ENCODE data around the gene ESPN. TPM values are rescaled to one million over a fixed set of nuclear protein-coding genes. Genes with fewer than 3 reads are reported as not detected.

The ESPN gene
- total RNA-seq, 2 donors from 2014 or later, result 4.1 to 10.5 TPM

DNA sequence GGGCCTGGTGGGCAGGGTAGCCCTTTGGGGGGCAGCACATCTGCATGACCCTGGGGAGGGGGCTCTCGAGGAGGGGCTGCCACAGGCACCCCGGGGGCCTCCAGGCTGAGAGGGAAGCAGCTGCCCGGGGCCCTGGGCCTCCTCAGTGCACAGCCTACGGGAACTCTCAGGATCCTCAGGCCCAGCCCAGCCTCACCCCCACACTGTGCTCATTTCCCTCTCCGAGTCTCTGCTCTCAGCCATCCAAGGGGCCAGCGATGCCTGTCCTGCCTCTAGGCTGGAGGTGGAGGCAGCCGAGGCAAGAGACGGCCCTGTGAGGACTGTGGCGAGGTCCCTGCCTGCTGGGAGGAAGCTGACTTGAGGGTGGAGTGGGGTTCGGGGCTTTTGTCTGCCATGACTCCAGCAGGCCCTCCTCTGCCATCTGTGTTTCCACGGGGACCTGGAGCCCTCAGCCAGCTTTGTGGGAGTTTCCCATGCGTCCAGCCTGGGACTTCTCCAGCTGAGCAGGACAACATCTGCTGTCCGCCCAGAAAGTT is 74.1 kb downstream of the ESPN start:
- no peak overlapping the region for H3K4me3 ChIP-seq (ENCODE audit: low read length)
- peaks cover 29% of the 10 kb centered on the region for H3K27me3 ChIP-seq (ENCODE audit: control insufficient read depth, insufficient read depth, low read length, poor library complexity, severe bottlenecking)
- no peak overlapping the region for H3K9ac ChIP-seq (ENCODE audit: extremely low read depth, low read length, poor library complexity, severe bottlenecking)
- no peaks in the 10 kb centered on the region for H3K36me3 ChIP-seq (ENCODE audit: control insufficient read depth, insufficient read depth, low read length)
- DNase-seq, result peak; percentile 53
- TF ChIP-seq, protein P1, sequence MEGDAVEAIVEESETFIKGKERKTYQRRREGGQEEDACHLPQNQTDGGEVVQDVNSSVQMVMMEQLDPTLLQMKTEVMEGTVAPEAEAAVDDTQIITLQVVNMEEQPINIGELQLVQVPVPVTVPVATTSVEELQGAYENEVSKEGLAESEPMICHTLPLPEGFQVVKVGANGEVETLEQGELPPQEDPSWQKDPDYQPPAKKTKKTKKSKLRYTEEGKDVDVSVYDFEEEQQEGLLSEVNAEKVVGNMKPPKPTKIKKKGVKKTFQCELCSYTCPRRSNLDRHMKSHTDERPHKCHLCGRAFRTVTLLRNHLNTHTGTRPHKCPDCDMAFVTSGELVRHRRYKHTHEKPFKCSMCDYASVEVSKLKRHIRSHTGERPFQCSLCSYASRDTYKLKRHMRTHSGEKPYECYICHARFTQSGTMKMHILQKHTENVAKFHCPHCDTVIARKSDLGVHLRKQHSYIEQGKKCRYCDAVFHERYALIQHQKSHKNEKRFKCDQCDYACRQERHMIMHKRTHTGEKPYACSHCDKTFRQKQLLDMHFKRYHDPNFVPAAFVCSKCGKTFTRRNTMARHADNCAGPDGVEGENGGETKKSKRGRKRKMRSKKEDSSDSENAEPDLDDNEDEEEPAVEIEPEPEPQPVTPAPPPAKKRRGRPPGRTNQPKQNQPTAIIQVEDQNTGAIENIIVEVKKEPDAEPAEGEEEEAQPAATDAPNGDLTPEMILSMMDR (conservative IDR thresholded peaks at IDR 0.05), result no peak
- 85 to 88% methylated on average over 10 to 13 of the region's 13 CpGs for WGBS, 2 experiments (ENCODE audit: insufficient coverage in 1 of 2, insufficient read length in 1 of 2)
- H3K4me1 ChIP-seq (ENCODE audit: control insufficient read depth, insufficient read depth, low read length), result peaks cover 2% of the 10 kb centered on the region
- H3K27ac Mint-ChIP-seq, result no peak overlapping the region
- no peaks in the 10 kb centered on the region for H3K9me3 Mint-ChIP-seq
- H3K27ac ChIP-seq (ENCODE audit: low read depth, low read length), result no peak overlapping the region
- peaks cover 45% of the 10 kb centered on the region for H3K27me3 Mint-ChIP-seq (ENCODE audit: insufficient read depth)
- H3K9me3 ChIP-seq (ENCODE audit: control insufficient read depth, low read length), result no peaks in the 10 kb centered on the region
- H3K4me1 Mint-ChIP-seq, result no peaks in the 10 kb centered on the region
- H3K36me3 Mint-ChIP-seq (ENCODE audit: low read depth), result no peaks in the 10 kb centered on the region
- H3K4me3 Mint-ChIP-seq, result no peak overlapping the region

DNA sequence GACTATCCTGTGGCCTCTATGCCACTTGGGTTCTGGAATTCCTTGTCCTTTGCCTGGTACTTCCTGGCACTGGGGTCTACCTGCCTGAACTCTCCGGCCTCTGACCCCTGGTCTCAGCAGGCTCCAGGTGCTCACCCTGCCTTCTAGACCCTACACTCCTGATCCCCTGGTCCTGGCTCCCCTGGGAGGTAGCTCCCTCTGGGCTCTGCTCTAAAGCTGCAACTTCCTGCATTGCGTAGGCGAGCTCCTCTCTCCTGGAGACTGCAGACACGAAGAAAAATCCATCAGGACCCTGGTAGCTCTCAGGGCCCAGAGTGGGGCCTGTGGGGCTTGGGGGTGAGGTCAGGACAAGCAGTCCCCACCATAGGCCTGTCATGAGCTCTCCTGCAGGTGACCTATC is 74.7 kb downstream of the ESPN start:
- Mint-ChIP-seq H3K27me3 (ENCODE audit: insufficient read depth) (peaks cover 44% of the 10 kb centered on the region), H3K36me3 (ENCODE audit: low read depth) (no peaks in the 10 kb centered on the region), H3K27ac (no peak overlapping the region), H3K9me3 (no peaks in the 10 kb centered on the region), H3K4me1 (no peaks in the 10 kb centered on the region), H3K4me3 (no peak overlapping the region)
- no peak overlapping the region for H3K4me3 ChIP-seq (ENCODE audit: low read length)
- H3K27me3 ChIP-seq (ENCODE audit: control insufficient read depth, insufficient read depth, low read length, poor library complexity, severe bottlenecking), result peaks cover 29% of the 10 kb centered on the region
- H3K9me3 ChIP-seq (ENCODE audit: control insufficient read depth, low read length), result no peaks in the 10 kb centered on the region
- WGBS, 2 experiments (ENCODE audit: insufficient coverage in 1 of 2, insufficient read length in 1 of 2), result 87 to 100% methylated on average over 1 to 4 of the region's 4 CpGs
- H3K27ac ChIP-seq (ENCODE audit: low read depth, low read length), result peak overlapping the region; percentile 32
- TF ChIP-seq, protein P1 (conservative IDR thresholded peaks at IDR 0.05), result no peak
- H3K9ac ChIP-seq (ENCODE audit: extremely low read depth, low read length, poor library complexity, severe bottlenecking), result no peak overlapping the region
- H3K4me1 ChIP-seq (ENCODE audit: control insufficient read depth, insufficient read depth, low read length), result peaks cover 2% of the 10 kb centered on the region
- no peaks in the 10 kb centered on the region for H3K36me3 ChIP-seq (ENCODE audit: control insufficient read depth, insufficient read depth, low read length)
- DNase-seq, result peak; percentile 44

DNA sequence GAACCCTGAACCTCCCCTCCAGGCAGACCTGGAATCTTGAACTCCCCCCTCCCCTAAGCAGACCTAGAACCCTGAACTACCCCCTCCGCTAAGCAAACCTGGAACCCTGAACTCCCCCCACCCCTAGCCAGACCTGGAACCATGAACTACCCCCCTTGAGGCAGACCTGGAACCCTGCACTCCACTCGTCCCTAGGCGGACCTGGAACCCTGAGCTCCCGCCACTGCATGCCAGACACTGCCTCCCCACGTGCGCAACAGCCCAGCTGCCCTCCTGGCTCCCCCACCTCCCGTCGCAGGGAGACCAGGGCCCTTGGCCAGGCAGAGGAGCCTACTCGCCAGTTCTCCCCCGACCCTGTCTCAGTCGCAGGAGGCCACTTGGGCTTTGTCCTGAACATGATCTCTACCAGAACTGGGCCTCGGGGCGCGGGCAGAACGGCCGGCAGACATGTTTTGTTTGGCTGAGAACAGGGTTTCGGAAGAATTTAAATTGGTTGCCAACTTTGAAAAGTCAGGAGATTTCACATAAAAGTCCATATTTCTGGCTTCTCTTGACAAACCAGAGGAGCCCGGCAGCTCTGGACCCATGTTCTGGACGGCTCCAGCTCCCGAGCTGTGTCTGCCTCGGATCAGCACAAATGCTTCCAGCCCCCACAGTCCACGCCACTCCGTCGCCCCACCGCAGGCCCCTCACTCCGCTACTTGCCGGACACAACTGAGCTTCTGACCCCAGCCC is 76.1 kb downstream of the ESPN start:
- 91 to 96% methylated on average over 19 to 27 of the region's 27 CpGs for WGBS, 2 experiments (ENCODE audit: insufficient coverage in 1 of 2, insufficient read length in 1 of 2)
- Mint-ChIP-seq H3K4me3 (no peak overlapping the region), H3K27ac (no peak overlapping the region), H3K9me3 (no peaks in the 10 kb centered on the region), H3K4me1 (no peaks in the 10 kb centered on the region), H3K27me3 (ENCODE audit: insufficient read depth) (peaks cover 40% of the 10 kb centered on the region), H3K36me3 (ENCODE audit: low read depth) (no peaks in the 10 kb centered on the region)
- TF ChIP-seq, protein P1 (conservative IDR thresholded peaks at IDR 0.05), result no peak
- Histone ChIP-seq H3K27me3 (ENCODE audit: control insufficient read depth, insufficient read depth, low read length, poor library complexity, severe bottlenecking) (peaks cover 27% of the 10 kb centered on the region), H3K27ac (ENCODE audit: low read depth, low read length) (no peak overlapping the region), H3K9ac (ENCODE audit: extremely low read depth, low read length, poor library complexity, severe bottlenecking) (no peak overlapping the region), H3K4me3 (ENCODE audit: low read length) (no peak overlapping the region), H3K4me1 (ENCODE audit: control insufficient read depth, insufficient read depth, low read length) (peaks cover 2% of the 10 kb centered on the region), H3K9me3 (ENCODE audit: control insufficient read depth, low read length) (no peaks in the 10 kb centered on the region), H3K36me3 (ENCODE audit: control insufficient read depth, insufficient read depth, low read length) (no peaks in the 10 kb centered on the region)
- DNase-seq, result peak; percentile 44
